GM12874 (cell line): ENCODE measurements around the gene PLA2G4A.

Source experiments
- TF ChIP-seq, protein P1 (sequence below): IDR thresholded peaks from 2 replicates; pipeline ENCODE4 v1.5.1; 2011; ENCODE audit warnings: low read depth, mild to moderate bottlenecking, control low read depth, low read length, moderate library complexity; ENCODE audit not compliant: insufficient read depth

The PLA2G4A gene

DNA sequence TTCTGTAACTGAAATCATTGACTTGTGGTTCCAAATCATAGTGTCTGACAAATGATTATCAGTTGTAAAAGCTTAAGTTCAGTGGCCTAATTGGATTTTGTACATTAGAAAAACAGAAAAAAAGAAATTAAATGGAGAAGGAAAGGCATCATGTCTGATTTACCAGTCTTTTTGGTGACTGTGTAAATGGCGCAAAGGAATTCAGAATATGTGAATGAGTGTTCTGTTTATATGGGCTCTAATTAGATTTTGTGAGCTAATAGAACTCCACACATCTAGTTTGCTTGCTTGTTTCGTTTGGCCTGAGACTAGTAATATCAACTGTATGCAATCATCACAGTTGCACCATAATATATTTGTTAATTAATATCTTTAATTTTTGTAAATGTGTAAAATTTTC lies 151.7 kb downstream of the PLA2G4A start:
- TF ChIP-seq, protein P1, sequence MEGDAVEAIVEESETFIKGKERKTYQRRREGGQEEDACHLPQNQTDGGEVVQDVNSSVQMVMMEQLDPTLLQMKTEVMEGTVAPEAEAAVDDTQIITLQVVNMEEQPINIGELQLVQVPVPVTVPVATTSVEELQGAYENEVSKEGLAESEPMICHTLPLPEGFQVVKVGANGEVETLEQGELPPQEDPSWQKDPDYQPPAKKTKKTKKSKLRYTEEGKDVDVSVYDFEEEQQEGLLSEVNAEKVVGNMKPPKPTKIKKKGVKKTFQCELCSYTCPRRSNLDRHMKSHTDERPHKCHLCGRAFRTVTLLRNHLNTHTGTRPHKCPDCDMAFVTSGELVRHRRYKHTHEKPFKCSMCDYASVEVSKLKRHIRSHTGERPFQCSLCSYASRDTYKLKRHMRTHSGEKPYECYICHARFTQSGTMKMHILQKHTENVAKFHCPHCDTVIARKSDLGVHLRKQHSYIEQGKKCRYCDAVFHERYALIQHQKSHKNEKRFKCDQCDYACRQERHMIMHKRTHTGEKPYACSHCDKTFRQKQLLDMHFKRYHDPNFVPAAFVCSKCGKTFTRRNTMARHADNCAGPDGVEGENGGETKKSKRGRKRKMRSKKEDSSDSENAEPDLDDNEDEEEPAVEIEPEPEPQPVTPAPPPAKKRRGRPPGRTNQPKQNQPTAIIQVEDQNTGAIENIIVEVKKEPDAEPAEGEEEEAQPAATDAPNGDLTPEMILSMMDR: no peak

DNA sequence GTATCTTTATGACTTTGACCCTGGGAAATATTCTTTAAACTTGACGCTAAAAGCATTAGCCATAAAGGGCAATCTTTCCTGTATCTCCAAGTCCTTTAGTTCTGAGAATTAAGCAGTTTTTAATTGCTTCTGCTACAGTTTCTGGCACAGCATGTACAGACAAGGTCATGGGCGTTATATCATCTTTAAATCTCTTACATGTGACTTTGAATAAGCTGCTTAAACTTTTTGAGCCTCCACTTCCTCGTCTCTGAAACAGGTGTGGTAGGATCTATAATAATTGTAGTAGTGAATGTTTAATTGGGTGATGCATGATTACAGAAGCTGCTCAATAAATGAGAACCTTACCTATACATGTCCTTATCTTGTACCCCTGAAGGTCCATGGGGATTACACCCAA lies 153.4 kb downstream of the PLA2G4A start:
- TF ChIP-seq, protein P1: no peak

DNA sequence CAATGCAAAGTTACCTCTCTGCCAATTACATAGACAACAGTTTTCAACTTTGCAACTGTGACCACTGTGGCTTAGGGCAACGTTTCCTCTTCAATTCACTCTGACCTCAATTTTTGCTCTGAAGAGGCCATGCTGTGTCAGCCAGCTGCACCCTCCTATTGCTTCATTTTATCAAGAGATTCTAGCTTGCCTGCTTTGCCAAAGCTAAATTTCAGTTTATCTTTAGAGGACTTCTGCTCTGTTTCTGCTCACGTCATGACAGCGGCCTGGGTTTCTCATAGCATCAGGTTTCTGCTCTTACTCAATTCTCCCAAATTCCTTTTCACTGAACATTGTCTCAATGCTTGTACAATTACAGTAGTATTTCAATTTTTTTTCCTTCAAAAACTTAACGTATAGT lies 154.6 kb downstream of the PLA2G4A start:
- TF ChIP-seq, protein P1: no peak

DNA sequence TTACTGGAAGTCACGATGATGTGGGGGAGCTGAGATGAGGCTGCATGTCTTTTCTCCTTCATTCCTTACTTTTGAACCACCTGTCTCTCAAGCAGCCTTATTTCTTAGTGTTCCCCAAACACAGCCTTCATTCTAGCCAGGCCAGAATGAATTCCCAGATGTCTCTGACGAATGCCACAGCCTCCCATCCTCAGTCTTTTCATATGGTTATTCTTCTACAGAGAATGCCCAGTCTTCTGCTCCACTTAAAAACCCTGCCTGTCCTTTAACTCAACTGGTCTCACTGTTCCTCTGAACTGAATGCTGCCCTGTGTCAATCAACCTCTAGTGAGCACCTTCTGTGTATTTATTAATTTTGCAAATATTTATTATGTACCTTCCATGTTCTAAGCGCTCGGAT lies 156.2 kb downstream of the PLA2G4A start:
- TF ChIP-seq, protein P1: no peak

DNA sequence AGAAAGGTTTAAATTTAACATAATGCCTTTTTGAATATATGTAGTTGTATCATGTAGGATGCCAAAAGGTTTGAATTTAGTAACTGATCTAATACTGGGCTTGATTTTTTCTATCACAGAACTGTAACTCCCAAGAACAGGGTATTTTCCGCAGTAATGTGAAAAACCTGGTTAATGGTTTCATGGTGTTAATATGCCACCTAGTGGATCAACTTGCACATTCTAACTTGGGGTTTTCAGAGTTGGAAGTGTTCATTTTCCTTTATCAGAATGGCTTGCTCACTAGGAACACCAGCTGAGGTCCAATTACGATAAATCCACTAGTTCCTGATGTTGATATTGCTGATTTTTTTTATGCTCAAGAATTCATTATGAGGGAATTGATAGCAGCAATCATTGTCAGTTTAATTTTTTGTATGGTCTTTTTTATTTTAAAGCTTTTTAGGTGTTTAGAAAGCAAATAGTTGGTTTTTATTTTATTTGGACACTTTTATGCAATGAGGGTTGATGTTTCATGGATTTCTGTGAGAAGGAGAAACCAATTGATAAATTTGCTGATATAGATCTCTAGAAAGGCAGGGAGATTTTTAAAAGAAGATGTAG lies 157.2 kb downstream of the PLA2G4A start:
- TF ChIP-seq, protein P1: peak; percentile 30; the same call in 1 of the 2 replicates

DNA sequence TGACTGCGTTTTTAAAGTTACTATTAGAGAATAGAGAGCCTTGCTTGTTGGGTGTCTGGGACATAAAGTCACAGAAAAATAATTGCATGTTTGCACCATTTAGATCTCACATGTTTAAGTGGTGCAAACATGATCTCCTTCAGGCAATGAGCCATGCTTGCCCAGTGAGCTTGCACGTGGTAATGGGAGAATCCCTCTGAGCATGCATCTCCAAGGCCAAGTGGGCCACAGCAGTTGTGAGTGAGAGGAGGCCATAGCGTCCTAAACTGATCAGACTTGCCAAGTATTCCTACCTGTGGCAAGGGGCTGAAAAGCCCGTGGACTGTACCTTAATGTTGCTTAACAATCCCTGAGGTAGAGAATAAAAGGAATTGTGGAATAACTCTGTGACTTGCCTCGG lies 158.3 kb downstream of the PLA2G4A start:
- TF ChIP-seq, protein P1: no peak

DNA sequence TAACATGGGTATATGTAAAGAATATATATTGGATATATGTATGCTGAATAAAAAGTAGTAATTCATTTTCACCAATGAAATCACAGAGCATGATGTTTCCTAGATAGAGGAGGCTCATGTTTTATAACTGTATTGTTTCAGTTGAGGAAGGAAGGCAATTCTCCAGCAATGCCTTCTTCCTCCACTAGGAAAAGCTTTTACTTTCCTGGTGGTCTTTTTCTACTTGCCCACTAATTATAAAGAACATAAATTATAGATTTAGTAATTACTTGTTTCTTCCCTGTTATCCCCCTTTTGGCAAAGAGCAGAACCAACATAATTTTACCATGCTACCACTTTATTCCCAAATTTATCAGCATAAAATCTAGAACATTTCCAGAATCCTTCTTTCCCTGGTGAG lies 159.0 kb downstream of the PLA2G4A start:
- TF ChIP-seq, protein P1: 0 out of 2 replicates have a peak, but pooled peaks have one; percentile 1
